Suprapubic skin (tissue), 4 donors: ENCODE results near the gene PIN4. TPM values are rescaled to one million over a fixed set of nuclear protein-coding genes. Genes with fewer than 3 reads are reported as not detected.

Experiments
- DNase-seq, 2 donors: peaks; one replicate each; pipeline ENCODE4 v3.0.0-alpha.2; 2019; ENCODE audit warnings: low spot score in 2 of 2
- H3K27ac ChIP-seq: fragments of 200-600 bp; sonication (generic); one replicate; pipeline ENCODE4 v1.5.1; 2019
- H3K27me3 ChIP-seq: fragments of 200-600 bp; sonication (generic); one replicate; pipeline ENCODE4 v1.5.1; 2019
- H3K36me3 ChIP-seq: fragments of 200-600 bp; sonication (generic); one replicate; pipeline ENCODE4 v1.5.1; 2019
- H3K4me1 ChIP-seq: fragments of 200-600 bp; sonication (generic); one replicate; pipeline ENCODE4 v1.5.1; 2019
- H3K4me3 ChIP-seq: fragments of 200-600 bp; sonication (generic); one replicate; pipeline ENCODE4 v1.5.1; 2019; ENCODE audit warnings: mild to moderate bottlenecking
- H3K9me3 ChIP-seq: fragments of 200-600 bp; sonication (generic); one replicate; pipeline ENCODE4 v1.5.1; 2019
- CTCF ChIP-seq, 2 donors: fragments of 200-600 bp in 1 of 2; fragments of 450-650 bp in 1 of 2; sonication (generic) in 1 of 2; IDR thresholded peaks; one replicate each; pipeline ENCODE4 v1.5.1; 2016 to 2019; ENCODE audit warnings: antibody characterized with exemption in 2 of 2, mild to moderate bottlenecking in 1 of 2, moderate library complexity in 1 of 2
- EP300 ChIP-seq: sonication (generic); formaldehyde crosslinking; IDR thresholded peaks from one replicate; pipeline ENCODE4 v1.6.1; 2017; ENCODE audit warnings: antibody characterized with exemption
- POLR2A ChIP-seq, 2 donors: fragments of 450-650 bp; IDR thresholded peaks; one replicate each; pipeline ENCODE4 v1.6.1; 2017; ENCODE audit warnings: antibody characterized with exemption in 2 of 2, mild to moderate bottlenecking in 2 of 2, moderate library complexity in 2 of 2
- POLR2AphosphoS5 ChIP-seq, 3 donors: sonication (generic); formaldehyde crosslinking; IDR thresholded peaks; one replicate each; pipeline ENCODE4 v1.6.1; 2017; ENCODE audit warnings: antibody characterized with exemption in 3 of 3
- WGBS: methylation state at CpG from one replicate; pipeline ENCODE4 v1.1.5; 2018; 5-methylcytosine and 5-hydroxymethylcytosine counted together
- total RNA-seq, 4 donors: library from RNA; depleted of rRNA; stranded (reverse); fragments of >200 nt; gene quantifications; one replicate each; pipeline ENCODE4 v1.1.0, GENCODE V29; 2016

Gene PIN4
- total RNA-seq, 4 donors from 2014 or later, result 4.3 to 16.5 (median 11.8) TPM

GRCh38 chrX:72202792-72203401, 21.3 kb downstream of the PIN4 start:
- H3K4me1 ChIP-seq, result no peaks in the 10 kb centered on the region
- no peak overlapping the region for H3K27ac ChIP-seq
- no peaks in the 10 kb centered on the region for H3K27me3 ChIP-seq
- WGBS, result 60% methylated on average over 4 of the region's 4 CpGs
- no peak for TF ChIP-seq POLR2AphosphoS5 (IDR thresholded peaks at IDR 0.05)
- no peak for TF ChIP-seq POLR2A (IDR thresholded peaks at IDR 0.05)
- TF ChIP-seq EP300, result no peak
- TF ChIP-seq CTCF (IDR thresholded peaks at IDR 0.05), result no peak
- peaks cover 12% of the 10 kb centered on the region for H3K36me3 ChIP-seq
- no peaks in the 10 kb centered on the region for H3K9me3 ChIP-seq
- H3K4me3 ChIP-seq, result no peak overlapping the region
- DNase-seq, result no peak

- Histone ChIP-seq H3K9me3 (no peaks in the 10 kb centered on the region), H3K36me3 (peaks cover 7% of the 10 kb centered on the region), H3K4me3 (no peak overlapping the region), H3K27ac (no peak overlapping the region), H3K4me1 (no peaks in the 10 kb centered on the region), H3K27me3 (no peaks in the 10 kb centered on the region)
- DNase-seq, result no peak
- no peak for TF ChIP-seq POLR2A (IDR thresholded peaks at IDR 0.05)
- TF ChIP-seq CTCF (IDR thresholded peaks at IDR 0.05), result no peak
- no peak for TF ChIP-seq EP300
- no peak for TF ChIP-seq POLR2AphosphoS5 (IDR thresholded peaks at IDR 0.05)
- WGBS, result 86% methylated on average over 6 of the region's 6 CpGs
These were observed 21.9 kb downstream of the PIN4 start for GRCh38 chrX:72203421-72203820.

- no peaks in the 10 kb centered on the region for H3K27me3 ChIP-seq
- no peak for DNase-seq
- TF ChIP-seq POLR2AphosphoS5 (IDR thresholded peaks at IDR 0.05) (no peak), POLR2A (IDR thresholded peaks at IDR 0.05) (no peak), CTCF (IDR thresholded peaks at IDR 0.05) (no peak), EP300 (no peak)
- no peaks in the 10 kb centered on the region for H3K36me3 ChIP-seq
- 91% methylated on average over 2 of the region's 2 CpGs for WGBS
- H3K4me3 ChIP-seq, result no peak overlapping the region
- no peaks in the 10 kb centered on the region for H3K4me1 ChIP-seq
- no peaks in the 10 kb centered on the region for H3K9me3 ChIP-seq
- no peak overlapping the region for H3K27ac ChIP-seq
These were observed 24.1 kb downstream of the PIN4 start for GRCh38 chrX:72205706-72206105.

- no peak overlapping the region for H3K27ac ChIP-seq
- no peak for DNase-seq
- H3K4me3 ChIP-seq, result no peak overlapping the region
- 81% methylated on average over 4 of the region's 4 CpGs for WGBS
- no peaks in the 10 kb centered on the region for H3K27me3 ChIP-seq
- no peaks in the 10 kb centered on the region for H3K4me1 ChIP-seq
- TF ChIP-seq POLR2A (IDR thresholded peaks at IDR 0.05) (no peak), EP300 (no peak), POLR2AphosphoS5 (IDR thresholded peaks at IDR 0.05) (no peak), CTCF (IDR thresholded peaks at IDR 0.05) (no peak)
- no peaks in the 10 kb centered on the region for H3K9me3 ChIP-seq
- no peaks in the 10 kb centered on the region for H3K36me3 ChIP-seq
These were observed 25.8 kb downstream of the PIN4 start for GRCh38 chrX:72207366-72207765.

- Histone ChIP-seq H3K36me3 (no peaks in the 10 kb centered on the region), H3K27ac (no peak overlapping the region), H3K4me1 (no peaks in the 10 kb centered on the region), H3K27me3 (no peaks in the 10 kb centered on the region), H3K9me3 (no peaks in the 10 kb centered on the region), H3K4me3 (no peak overlapping the region)
- no peak for TF ChIP-seq POLR2A (IDR thresholded peaks at IDR 0.05)
- no peak for DNase-seq
- 71% methylated on average over 4 of the region's 4 CpGs for WGBS
These were observed 26.7 kb downstream of the PIN4 start for GRCh38 chrX:72208126-72208800.
